ENCODE results near the gene NFIL3.

The NFIL3 gene

DNA sequence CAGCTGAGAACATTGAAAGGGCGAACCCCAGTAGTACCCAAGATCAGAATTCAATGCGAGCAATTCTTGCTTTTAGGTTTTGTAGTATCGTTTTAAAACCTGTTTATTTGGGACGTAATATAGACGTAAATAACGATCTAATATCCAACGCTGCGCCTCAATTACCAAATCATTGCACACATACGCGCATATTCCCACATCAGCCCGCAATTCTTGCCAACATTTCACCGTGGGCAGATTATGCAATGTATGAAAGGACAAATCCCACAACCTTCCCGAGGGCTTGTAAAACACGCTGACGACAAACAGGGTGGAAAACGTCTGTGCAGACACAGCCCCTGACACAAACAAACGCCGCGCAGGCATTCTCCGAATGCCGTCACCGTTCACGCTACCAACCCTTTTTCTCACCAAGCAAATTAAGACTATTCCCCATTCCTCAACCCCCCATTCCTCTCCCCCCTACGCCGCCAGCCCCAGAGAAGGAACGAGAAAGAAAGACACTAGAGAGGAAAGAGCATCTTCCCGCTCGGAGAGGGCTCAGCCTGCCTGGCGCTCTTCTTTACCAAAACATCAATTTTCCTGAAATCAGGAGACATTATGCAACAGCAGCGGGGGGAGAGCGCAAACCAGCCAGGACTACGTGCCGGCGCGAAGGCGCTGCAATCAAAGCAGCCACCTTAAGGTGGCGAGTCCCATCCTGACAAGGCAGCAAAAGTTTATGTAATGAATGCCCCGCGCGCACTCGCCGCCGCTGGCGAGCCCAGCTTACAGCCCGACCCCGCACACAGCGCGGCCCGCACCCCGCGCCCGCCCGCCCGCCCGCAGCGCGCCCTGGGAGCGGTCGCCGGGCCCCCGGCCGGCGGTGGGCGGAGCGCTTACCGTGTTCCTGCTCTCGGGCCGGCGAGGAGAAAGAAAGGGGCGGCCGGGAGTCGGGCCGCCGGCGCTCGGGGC, 597 bp downstream of the NFIL3 start:
- Histone ChIP-seq H3K27me3 (peaks cover 12% of the 10 kb centered on the region), H3K27ac (peak overlapping the region; percentile 90), H3K4me2 (peak overlapping the region; percentile 80)

DNA sequence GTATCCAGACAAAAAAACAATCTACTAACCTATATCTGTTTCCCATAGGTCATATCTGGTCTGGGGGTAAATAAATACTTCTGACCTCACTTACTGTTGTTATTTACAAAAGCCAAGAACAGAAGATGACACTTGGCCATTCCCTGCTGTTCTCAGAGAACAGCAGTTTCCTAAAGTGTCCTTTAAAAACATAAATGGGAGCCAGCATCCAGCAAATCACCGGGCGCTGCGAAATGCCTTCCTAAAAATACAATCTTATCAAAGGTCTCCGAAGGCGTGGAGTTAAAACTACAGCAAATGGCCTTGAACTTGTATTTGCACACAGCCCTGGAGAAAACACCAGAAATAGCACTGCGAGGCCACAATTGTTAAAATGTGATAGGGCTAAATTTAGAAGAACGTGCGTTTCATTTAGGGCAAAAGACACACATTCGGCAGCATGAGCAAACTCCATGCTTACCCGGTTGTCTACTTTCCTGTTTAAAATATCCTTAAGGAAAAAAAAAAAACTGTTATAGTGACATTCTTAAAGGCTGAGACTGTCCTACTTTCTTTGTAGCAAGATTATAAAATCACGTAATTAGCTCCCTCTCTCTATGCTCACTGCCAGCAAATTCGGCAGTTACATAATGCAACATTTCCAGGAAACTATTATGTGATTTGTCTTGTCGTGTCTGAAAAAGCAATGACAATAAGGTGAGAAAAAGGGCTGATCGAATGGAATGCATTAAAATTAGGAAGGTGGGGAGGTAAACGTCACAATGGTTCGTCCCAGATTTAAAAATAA, 1.5 kb downstream of the NFIL3 start:
- Histone ChIP-seq H3K4me1 (peaks cover 68% of the 10 kb centered on the region), H3K9ac (peak overlapping the region; percentile 92)

More for the DNA sequence above, 597 bp downstream of the NFIL3 start:
- H3K9ac ChIP-seq: peak overlapping the region; percentile 92
- no peaks in the 10 kb centered on the region for H3K9me3 ChIP-seq
- peak overlapping the region; percentile 92 for H3K4me3 ChIP-seq
- no peaks in the 10 kb centered on the region for H3K36me3 ChIP-seq
- peaks cover 62% of the 10 kb centered on the region for H3K4me1 ChIP-seq
- H4K20me1 ChIP-seq: peaks cover 52% of the 10 kb centered on the region
- peak; percentile 72 for TF ChIP-seq Cebpa-rat (IDR thresholded peaks at IDR 0.05)

DNA sequence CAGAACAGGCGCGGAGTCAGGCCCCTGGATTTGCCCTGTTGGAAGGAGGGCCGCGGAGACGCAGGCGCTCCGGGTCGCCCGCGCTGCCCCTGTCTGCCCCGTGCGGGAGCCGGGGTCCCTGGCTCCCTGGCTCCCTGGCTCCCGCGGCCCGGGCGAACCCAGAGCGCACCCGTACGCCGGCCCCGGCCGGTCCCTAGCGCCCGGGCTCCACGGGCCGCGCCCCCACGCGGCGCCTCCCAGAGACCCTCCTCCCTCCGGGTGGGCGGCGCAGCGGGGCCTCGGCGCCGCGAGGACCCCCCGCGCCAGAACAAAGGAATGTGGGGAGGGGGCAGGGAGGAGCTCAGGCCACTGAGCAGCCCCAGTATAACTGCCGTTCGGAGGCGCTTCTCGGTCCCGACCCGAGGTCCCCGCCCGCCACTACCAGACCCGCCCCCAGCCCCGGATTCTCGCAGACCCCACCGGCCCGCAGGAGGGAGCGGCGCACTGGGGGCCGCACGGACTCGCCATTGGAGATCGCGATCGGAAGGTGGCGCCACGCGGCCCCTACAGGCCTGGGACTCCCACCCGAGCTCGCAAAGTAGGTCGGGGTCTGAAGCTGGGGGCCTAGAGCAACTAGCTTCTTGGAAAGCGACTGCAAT, 2.4 kb downstream of the NFIL3 start:
- Histone ChIP-seq H3K4me1 (peaks cover 66% of the 10 kb centered on the region), H3K4me3 (peak overlapping the region; percentile 92), H4K20me1 (peaks cover 70% of the 10 kb centered on the region), H3K27me3 (peaks cover 12% of the 10 kb centered on the region), H3K36me3 (0 out of 2 replicates have a peak, but pooled peaks cover under 1% of the 10 kb centered on the region), H3K4me2 (peak overlapping the region; percentile 80), H3K9ac (peak overlapping the region; percentile 92), H3K9me3 (no peaks in the 10 kb centered on the region), H3K27ac (peak overlapping the region; percentile 90)
- TF ChIP-seq Cebpa-rat (IDR thresholded peaks at IDR 0.05): no peak

More for the DNA sequence above, 1.5 kb downstream of the NFIL3 start:
- peak overlapping the region; percentile 92 for H3K4me3 ChIP-seq
- peak overlapping the region; percentile 90 for H3K27ac ChIP-seq
- H3K36me3 ChIP-seq: no peaks in the 10 kb centered on the region
- no peak for TF ChIP-seq Cebpa-rat (IDR thresholded peaks at IDR 0.05)
- H3K27me3 ChIP-seq: peaks cover 12% of the 10 kb centered on the region
- peaks cover 61% of the 10 kb centered on the region for H4K20me1 ChIP-seq
- H3K4me2 ChIP-seq: peak overlapping the region; percentile 80
- H3K9me3 ChIP-seq: no peaks in the 10 kb centered on the region

DNA sequence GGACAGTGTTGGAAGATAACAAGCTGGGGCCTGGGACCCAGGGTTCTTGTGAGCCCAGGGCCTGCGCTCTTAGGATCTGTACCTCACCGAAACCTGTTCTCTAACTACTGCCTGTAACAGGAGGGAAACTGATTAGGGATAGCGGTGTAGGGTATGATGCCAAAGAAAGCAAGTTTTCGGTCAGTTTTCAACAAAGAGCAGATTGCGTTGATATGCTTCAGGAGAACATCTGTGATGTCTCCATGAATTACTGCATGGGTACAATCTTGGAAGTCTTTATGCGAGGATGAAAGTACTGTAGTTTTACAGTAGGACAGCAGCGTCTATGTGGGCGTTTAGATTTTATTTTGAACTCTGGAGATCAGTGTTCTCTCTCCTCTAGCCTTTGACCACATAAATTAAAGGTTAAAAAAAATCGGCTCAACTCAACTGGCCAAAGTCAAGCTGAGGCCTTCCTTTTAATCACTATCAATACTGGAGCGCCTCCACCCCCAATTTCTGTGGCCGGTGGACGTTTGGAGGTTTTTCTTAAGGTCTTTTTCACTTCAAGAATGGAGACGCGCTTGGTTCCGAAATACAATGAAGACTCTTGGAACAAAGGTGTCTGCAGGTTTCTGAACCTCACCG, 3.0 kb downstream of the NFIL3 start:
- H3K4me1 ChIP-seq: peaks cover 59% of the 10 kb centered on the region
- H3K9me3 ChIP-seq: no peaks in the 10 kb centered on the region
- peaks cover 12% of the 10 kb centered on the region for H3K27me3 ChIP-seq
- H3K4me3 ChIP-seq: peak overlapping the region; percentile 92
- peak overlapping the region; percentile 90 for H3K27ac ChIP-seq
- peak overlapping the region; percentile 80 for H3K4me2 ChIP-seq
- no peak for TF ChIP-seq Cebpa-rat (IDR thresholded peaks at IDR 0.05)
- peak overlapping the region; percentile 92 for H3K9ac ChIP-seq
- peaks cover 76% of the 10 kb centered on the region for H4K20me1 ChIP-seq
- H3K36me3 ChIP-seq: 0 out of 2 replicates have a peak, but pooled peaks cover 4% of the 10 kb centered on the region

DNA sequence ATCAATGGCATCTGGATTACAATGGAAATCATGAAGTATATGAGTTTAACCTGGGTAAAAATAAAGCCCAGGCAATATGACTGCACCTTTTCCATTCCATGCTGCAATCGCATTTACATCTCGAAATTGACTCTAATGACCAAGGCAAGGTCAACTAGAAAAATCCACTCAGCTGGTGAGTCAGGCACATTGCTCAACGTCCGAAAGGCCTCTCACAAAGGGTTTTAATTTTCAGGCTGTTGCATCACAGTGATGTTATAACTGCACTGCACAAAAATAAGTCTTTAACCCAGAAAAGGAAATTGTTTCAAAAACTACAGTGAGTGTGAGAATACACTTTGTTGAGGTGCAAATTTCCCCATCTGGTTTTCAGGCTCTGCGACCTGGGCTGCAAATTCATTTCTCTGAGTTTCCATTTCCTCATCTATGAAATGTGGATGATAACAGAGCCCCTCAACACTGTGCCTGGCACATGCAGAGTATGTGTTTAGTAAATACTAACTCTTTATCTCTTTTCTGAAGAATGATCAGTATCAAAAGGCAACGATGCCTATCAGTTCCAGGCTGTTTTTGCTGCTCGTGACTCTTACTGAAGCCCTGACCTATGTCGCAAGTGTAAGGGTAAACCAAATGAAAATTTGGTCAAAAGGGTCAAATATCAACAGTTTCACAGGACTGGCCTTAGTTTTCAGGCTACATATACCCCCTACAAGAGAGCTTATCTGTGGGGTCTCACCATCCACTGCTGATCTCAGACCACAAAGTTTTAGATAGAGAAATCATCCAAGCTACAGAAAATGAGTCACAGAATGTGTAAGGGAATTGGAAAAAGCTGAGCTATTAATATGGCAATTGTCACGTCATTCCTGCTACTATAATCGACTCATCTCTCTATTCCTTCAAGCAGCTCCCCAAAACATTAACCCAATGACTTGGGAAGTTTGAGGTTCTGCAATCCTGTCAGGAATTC, 4.1 kb downstream of the NFIL3 start:
- Histone ChIP-seq H3K27ac (no peak overlapping the region), H3K4me2 (peak overlapping the region; percentile 80), H3K4me3 (0 out of 2 replicates have a peak overlapping the region, but pooled peaks have one; percentile 92), H3K4me1 (peaks cover 48% of the 10 kb centered on the region), H3K9me3 (no peaks in the 10 kb centered on the region), H3K36me3 (peaks cover 12% of the 10 kb centered on the region), H3K9ac (peak overlapping the region; percentile 36; the same call in 1 of the 2 replicates), H4K20me1 (peaks cover 87% of the 10 kb centered on the region), H3K27me3 (0 out of 2 replicates have a peak, but pooled peaks cover under 1% of the 10 kb centered on the region)
- TF ChIP-seq Cebpa-rat (IDR thresholded peaks at IDR 0.05): no peak

DNA sequence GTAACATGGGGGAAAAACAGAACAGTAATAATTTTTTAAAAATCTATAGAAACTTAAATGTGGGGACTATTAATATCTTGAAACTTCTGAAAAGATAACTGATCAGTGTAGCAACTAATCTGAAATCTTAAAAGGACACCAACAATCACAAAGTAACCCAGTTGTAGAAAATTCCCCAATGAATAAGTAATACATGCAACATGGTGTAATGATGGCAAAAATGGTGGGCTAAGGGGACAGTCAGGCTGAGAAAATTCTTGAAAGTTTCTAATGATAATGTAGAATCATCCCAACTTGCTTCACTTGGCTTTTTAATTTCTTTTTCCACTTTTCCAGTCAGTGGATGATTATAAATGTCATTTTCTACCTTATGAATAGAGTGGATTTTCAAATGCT, 5.4 kb downstream of the NFIL3 start:
- Histone ChIP-seq H4K20me1 (peaks cover 100% of the 10 kb centered on the region), H3K9me3 (no peaks in the 10 kb centered on the region), H3K4me3 (no peak overlapping the region), H3K36me3 (peaks cover 20% of the 10 kb centered on the region), H3K9ac (no peak overlapping the region), H3K4me1 (peaks cover 48% of the 10 kb centered on the region), H3K27ac (no peak overlapping the region), H3K4me2 (peak overlapping the region; percentile 80; the same call in 1 of the 2 replicates), H3K27me3 (no peaks in the 10 kb centered on the region)
- no peak for TF ChIP-seq Cebpa-rat (IDR thresholded peaks at IDR 0.05)

DNA sequence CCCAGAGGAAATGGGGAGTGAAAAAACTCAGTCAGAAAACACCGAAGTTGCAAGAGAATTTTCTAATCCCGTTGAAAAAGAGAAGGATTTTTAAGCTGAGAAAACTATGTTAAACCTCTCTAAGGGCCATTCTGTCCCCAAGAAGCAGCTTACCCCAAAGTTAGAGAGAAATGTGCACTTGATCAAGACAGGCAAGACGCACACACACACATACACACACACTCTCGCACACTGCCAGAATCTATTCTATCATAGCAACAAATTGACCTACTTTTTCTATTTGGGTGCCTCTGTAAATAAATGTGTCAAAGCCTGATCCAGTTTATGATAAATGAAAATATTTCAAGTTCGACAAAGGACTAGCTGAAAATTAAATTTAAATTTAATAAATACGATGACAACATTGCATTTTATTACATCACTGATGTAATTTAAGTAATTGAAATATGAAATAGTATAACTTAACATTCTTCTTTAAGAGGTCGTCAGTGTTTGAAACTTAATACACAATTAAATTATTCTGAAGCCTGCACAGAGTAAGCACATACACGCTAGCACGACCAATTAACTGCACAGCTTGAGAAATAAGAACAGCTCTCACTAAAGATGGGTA, 5.9 kb downstream of the NFIL3 start:
- Histone ChIP-seq H3K4me3 (no peak overlapping the region), H3K9ac (no peak overlapping the region), H3K27ac (no peak overlapping the region), H4K20me1 (peaks cover 100% of the 10 kb centered on the region), H3K9me3 (no peaks in the 10 kb centered on the region), H3K27me3 (no peaks in the 10 kb centered on the region), H3K4me2 (peak overlapping the region; percentile 80; the same call in 1 of the 2 replicates), H3K4me1 (peaks cover 48% of the 10 kb centered on the region), H3K36me3 (peaks cover 23% of the 10 kb centered on the region)
- no peak for TF ChIP-seq Cebpa-rat (IDR thresholded peaks at IDR 0.05)

Measured in BLaER1 (cell line).